NOMO-1 (cell line): Measurements from ENCODE around the gene ROPN1L.

Experiments
- DNase-seq, 2 experiments: peaks; one replicate each; lab custom pipeline; 2025; ENCODE audit not compliant: unreplicated experiment in 2 of 2; lab: John Stamatoyannopoulos, UW

The ROPN1L gene

DNA sequence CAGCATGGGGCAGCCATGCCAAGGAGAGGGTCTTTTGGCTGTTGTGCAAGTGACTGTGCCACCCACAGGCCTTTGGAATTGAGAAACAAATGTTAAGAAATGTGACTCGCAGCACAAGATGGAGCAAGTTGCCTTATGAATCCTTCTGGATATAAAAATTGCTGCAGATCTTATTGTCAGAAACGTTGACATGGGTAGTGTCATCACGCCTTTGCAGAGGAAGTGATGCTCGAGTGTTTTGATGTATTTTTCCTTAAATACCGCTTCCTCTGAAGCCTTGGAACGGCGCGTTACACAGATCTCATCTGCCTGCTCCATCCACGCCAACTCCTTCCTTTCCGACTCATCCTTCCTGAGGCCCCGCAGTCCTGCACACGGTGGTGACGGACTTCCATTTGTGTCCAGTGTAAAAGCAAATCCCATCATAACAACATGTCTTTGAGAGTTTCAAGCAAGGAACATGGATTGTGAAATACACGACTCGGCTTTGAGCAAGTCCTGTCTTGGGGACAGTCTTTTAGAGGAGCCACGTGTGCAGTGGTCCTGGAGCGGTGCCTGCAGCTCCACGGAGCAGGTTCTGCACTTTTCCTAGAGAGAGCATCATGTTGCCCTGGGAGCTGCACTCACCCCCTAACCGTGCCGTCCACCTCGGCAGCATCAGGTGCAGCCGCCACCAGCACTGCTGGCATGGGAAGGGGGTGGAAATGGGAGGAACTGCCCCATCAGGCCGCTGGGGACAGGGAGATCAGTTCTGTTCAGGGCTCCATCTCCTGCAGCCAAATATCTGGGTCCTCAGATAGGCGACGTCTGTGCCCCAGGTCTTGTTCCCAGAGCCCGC is 15.1 kb downstream of the ROPN1L start:
- peak; percentile 79 to 92 for DNase-seq

GRCh38 chr5:10457682-10458574 is 16.2 kb downstream of the ROPN1L start:
- DNase-seq = no peak

DNA sequence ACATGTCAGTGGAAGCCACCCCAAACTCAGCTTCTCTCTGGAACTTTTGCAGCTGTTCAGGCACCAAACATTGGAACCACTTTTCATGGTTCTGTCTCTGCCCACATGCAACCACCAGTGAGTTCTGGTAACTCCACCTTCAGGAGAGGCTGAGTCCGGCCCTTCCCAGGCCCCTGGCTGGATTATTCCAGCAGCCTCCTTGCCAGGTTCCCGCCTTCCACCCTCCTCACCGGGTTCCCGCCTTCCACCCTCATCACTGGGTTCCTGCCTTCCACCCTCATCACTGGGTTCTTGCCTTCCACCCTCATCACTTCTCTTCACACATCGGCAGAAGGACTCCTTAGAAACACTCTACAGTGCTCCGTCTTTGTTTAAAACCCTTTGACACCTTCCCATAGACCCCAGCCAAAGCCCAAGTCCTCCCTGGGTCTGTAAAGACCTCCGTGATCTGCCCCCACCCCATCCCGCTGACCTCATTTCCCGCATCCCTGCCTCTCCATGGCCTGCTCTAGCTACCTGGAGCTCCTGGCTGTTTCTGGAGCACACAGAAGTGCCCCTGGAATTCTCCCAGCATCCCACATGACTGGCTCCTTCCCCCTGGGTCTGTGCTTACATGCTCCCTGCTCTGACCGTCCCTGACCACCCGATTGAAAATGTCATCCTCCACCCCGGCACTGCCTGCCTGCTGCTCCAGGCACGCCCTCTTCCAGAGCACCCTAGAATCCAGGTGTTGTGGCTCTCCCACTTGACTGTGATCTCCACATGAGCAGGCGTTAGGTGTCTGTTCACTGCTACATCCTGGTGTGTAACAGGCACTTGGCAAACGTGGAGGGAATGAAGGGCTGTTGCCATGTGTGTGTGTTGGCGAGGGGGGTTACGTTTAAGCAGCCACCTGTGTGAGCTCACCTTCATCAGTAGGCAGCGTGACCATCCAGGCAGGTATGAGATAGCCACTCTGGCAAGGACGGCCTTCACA is 17.7 kb downstream of the ROPN1L start:
- DNase-seq = no peak

DNA sequence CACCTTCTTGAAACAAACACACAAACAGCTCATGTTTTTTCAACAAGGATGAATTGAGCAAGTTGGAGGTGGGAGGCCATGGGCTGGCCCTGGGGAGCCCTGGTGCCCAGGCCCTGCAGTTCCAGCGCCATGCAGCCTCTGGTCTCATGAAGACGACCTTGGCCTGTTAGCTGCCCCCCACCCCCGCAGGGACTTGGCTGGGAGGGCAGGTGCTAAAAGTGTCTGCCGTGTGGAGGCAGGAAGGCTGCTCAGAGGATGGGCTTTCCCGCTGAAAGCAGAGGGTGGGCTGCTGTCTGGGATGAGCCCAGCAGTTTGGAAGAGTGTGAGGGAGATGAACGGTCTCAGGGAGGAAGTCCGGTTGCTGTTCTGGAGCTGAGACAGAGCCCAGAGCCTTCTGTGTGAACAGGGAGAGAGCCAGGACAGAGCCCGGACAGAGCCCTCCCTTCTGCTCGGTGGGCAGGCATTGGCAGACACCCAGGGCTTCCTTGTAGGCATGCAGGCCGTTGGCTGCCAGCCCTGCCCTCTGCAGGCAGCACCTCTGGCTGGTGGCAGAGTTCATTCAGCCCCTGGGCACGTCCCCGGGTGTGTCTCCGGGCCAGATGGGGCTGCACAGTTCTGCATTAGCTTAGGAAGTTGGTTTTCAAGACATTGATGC is 18.7 kb downstream of the ROPN1L start:
- DNase-seq = no peak

DNA sequence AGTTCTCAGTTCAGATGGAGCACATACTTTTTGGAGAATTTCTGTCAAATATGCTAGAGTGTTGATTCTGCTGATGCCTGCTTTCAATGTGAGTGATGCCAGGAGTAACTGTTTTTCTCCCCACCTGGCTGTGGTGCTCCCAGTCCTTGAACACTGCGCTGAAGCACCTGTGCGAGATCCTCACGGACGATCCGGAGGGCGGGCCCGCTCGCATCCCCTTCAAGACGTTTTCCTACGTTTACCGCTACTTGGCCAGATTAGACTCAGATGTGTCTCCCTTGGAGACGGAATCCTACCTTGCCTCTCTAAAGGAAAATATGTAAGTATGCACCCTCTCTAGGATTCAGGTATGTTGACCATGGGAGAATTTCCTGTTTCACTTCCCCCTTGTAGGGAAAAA is 19.4 kb downstream of the ROPN1L start:
- no peak for DNase-seq

GRCh38 chr5:10461904-10462555 is 20.4 kb downstream of the ROPN1L start:
- DNase-seq = no peak

DNA sequence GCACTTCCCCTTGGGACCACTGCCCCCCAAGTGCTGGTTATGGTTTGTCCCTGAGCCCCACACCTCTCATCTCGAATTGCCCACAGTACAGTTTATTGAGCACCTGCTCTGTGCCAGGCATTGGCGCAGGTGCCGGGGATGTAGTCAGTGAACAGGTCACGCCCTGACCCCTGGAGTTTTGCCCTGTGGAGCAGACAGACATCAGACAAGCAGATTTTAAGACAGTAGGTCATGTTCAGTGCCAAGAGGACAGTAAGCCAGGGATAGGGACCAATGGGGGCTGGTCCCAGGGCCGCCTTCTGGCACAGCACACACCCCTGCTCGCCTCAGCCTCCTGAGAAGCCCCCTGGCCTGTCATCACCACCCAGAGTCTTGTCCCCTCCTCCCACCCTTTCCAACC is 21.9 kb downstream of the ROPN1L start:
- no peak for DNase-seq

- no peak for DNase-seq
These were observed 22.5 kb downstream of the ROPN1L start for GRCh38 chr5:10464173-10464572.

DNA sequence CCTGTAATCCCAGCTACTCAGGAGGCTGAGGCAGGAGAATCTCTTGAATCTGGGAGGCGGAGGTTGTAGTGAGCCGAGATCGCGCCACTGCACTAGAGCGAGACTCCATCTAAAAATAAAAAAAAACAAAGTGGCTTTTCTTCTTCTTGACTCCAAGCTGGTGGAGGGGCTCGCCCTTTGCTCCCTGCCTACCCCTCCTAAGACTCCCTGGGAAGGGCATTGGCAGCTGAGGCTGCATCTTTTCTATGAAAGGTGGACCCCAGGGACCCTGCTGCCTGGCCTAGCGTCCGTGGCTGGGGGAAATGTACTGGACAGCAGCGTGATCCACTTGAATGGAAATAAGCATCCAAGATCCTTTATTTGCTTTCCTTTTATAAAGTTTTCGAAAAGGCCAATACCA is 24.0 kb downstream of the ROPN1L start:
- DNase-seq = no peak

DNA sequence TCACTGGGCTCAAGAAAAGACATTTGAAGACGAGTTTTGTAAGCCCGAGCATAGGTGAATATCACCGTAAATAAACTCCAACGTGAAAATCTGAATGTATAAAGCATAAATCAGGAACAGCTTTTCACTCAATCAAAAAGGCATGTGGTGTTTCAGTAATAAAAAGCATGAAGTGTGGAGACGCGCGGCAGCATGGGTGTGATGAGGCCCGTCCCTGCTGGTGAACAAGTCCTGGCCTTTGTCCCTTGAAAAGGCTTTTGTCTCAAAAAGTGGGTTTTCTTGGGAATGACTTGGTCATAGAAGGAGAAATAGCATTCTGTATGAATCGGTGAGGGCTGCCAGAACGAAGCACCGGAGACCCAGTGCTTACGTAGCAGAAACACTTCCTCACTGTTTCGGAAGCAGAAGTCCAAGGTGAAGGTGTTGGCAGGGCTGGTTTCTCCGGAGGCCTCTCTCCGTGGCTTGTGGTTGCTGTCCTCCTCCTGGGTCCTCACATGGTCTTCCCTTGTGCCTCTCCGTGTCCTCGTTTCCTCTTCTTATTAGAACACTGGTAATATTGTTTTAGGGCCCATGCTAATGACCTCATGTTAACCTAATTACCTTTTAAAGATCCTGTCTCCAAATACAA is 24.9 kb downstream of the ROPN1L start:
- DNase-seq = peak in 1 of 2 experiments; percentile 47

DNA sequence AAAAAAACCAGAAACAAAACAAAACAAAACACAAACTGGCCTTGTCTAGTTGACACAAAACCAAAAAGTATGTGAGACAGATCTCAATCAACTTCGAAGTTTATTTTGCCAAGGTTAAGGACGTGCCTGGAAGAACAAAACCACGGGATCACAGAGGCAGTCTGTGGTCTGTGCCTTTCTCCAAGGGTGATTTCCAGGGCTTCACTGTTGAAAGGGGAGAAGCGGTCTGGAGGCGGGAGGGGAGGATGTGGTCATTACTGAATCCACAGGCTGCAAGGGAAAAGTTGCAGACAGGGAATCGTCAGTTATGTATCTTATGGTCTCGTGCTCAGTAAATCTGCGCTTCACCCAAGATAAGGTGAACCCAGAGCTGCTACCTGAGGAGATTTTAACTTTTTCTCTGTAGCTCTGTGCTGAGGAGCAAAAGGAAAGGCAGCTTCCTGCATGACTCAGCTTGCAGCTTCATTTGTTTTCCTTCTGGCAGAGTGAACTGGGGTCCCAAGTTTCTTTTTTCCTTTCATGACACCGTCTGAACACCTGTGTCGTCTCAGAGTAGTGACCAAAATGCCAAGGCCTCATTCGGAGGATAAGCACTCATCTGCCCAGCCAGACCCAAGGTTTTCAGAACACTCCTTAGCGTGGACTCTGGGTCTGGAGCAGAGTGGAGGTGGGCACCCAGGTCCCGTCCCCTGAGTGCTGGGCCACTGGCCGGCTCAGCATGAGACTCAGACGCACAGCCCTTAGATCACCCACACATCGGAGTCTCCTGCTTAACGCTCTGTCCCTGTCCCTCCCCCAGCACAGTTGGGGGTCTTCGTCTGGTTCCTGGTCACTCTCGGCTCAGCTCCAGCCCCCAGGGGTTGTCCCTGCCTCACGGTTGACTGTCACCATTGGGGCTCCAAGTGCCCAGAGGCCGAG is 25.9 kb downstream of the ROPN1L start:
- DNase-seq = no peak

DNA sequence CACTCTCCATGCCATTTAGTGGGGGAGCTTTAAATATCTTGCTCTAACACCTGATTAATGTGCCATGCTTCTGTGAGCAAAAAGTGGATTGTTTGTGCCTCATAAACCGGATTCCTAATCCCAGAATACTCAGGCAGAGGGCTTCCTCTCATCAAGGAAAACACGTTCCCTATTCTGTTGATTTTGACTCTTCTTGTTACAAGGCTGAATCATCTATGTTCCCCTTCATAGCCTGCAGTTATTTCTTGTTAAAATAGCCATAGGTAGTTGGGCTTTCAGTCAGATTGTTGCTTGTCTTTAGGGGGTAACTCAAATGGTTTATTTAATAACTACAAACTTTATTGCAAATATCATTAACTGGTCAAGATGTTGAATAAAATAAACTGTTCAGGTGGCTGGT is 26.6 kb downstream of the ROPN1L start:
- DNase-seq = no peak

DNA sequence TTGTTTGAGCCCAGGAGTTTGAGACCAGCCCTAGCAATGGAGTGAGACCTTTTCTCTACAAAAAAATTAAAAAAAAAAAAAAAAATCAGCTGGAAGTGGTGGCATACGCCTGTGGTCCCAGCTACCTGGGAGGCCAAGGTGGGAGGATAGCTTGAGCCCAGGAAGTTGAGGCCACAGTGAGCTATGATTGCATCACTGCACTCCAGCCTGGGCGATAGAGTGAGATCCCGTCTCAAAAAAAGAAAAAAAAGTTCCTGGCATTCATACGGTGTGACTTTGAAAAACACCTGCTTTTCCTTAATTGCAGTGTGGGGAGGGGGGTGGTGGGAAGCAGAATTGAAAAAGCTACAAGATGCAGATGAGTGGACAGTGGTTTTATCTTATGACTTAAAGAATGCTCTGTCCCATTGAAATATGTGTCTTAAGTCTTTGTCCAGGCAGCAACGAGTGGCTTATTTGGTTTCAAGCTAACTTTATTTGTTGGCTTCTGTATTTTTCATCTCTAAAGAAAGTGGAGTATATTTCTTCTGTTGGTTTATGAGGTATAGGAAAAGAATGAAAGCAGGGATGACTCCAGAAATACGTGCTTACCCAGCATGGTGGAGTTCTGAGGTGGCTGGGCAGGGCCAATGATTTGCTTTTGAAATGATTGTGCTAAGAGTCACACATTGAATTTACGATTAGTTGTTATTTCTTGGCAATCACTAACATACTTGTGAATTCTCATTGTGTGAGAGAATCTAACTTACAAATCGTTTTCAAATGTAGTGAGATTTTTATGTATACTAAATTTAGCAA is 27.8 kb downstream of the ROPN1L start:
- no peak for DNase-seq

- DNase-seq = no peak
These were observed 29.0 kb downstream of the ROPN1L start for GRCh38 chr5:10470669-10471068.

GRCh38 chr5:10471677-10472076 is 30.0 kb downstream of the ROPN1L start:
- no peak for DNase-seq

GRCh38 chr5:10474521-10475075 is 32.9 kb downstream of the ROPN1L start:
- no peak for DNase-seq
